GM19328 (cell line): ENCODE measurements around the gene PPP1R2C.

Experiments used
- ATAC-seq: cut with Tn5 transposase; IDR thresholded peaks from one replicate; pipeline ENCODE4 v1.9.1; 2021; ENCODE audit warnings: mild to moderate bottlenecking, moderate library complexity; ENCODE audit not compliant: unreplicated experiment

PPP1R2C gene

GRCh38 chrX:42751573-42751972 is 26.4 kb downstream of the PPP1R2C start:
- no peak for ATAC-seq

GRCh38 chrX:42748067-42748850 is 29.7 kb downstream of the PPP1R2C start:
- no peak for ATAC-seq

- no peak for ATAC-seq
Observed at GRCh38 chrX:42746606-42747005, 31.4 kb downstream of the PPP1R2C start.

DNA sequence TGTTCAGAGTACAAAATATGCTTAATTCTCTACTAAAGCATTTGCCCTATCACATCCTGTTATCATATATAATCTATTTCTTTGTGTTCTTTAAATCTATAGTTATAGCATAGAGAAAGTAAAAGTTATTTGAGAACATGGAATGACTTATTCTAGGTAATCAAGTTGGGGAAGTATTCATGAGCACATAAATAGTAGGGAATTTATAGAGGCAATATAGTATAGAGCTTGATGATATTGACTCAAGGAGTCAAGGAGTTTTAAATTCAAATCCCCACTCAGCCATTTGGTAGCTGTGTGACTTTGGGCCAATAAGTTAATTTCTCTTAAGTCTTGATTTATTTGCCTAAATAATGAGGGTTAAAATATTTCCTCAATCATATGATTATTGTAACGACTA is 37.5 kb downstream of the PPP1R2C start:
- no peak for ATAC-seq

DNA sequence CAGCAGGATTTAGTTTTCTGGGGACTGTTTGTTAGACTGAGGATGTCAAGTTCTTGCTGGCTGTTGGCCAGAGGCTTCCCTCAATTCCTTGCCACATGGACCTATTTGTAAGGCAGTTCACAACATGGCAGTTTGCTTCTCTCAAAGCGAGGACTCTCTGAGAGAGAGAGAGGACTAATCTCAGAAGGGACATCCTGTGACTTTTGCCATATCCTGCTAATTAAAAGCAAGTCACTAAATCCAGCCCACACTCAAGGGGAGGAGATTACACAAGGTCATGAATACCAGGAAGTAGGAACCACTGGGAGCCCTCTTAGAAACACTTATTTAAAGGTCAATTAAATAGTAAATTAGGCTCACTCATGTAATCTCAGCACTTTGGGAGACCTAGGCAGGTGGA is 38.2 kb downstream of the PPP1R2C start:
- no peak for ATAC-seq

- ATAC-seq = no peak
Observed at GRCh38 chrX:42739258-42739657, 38.7 kb downstream of the PPP1R2C start.

DNA sequence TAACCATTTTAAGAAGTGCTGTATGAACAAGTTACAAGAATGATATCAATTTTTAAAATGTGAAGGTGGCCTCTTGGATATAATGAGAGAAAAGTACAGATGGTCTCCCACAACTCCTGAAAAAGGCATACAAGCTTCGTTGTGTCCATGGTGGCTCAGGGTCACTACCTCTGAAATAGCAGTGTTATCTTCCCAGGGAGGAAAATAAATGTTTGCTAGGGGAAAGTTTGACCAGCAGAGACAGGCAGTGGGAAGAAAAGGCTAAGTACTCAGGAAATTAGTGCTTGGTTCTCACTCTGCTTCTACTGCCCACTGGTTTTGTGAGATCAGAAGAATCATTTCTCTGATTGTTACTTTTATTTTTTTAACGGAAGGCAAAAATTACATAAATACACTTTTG is 39.4 kb downstream of the PPP1R2C start:
- ATAC-seq = no peak

- ATAC-seq = no peak
Observed at GRCh38 chrX:42735250-42735649, 42.7 kb downstream of the PPP1R2C start.

GRCh38 chrX:42732506-42732905 is 45.5 kb downstream of the PPP1R2C start:
- ATAC-seq = no peak
